Measurements from ENCODE around the gene ARRB1. TPM values are rescaled to one million over a fixed set of nuclear protein-coding genes. Genes with fewer than 3 reads are reported as not detected.
"Not testable (repeated sequence)": the region's sequence is repeated elsewhere in the genome, so short reads cannot be mapped to it uniquely, and the experiment has no call there.

Gene ARRB1
- total RNA-seq, 1 donor from 2014 or later: 35.2 TPM

DNA sequence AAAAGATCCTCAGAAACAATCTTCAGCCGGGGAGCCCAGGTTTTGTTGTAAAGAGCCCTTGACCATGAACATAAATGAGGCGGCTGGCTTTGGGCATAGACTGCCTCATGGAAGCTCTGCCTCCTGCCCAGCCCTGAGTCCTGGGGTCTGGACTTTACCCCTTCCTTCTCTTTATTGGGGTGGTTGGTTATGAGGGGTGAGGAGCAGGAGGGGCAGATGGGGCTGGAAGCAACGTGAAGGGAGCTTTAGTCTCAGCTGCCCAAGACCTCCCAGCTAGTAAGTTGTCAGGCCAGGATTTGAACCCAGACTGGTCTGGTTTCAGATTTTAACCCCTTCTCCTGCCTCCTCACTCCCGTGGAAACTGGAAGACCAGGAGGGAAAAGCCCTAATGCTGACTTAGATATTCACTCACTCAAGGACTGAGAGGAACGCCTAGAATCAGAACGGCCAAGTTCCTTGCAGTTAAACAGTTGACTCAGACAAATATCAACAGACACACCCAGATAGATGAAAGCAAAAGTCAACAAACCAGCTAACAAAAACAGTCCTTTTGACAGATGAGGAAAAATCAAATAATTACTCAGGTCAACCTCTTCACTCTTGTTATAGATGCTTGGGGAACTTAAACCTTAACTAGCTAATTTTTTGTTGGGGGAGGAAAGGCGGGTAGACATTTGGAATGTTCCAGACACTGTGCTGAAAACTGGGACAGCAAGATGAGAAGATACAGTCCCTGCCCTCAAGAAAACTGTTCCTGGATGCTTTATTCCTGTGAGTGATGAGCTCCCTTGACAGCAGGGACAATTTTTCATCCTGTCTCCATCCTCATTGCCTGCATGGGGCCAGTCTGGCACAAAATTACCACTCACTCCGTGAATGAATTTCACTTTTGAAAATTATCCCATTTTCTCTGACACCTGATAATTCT lies 20.8 kb upstream of the ARRB1 start:
- intact Hi-C loops (cut with micrococcal nuclease): loop anchor here (2.0 kb wide), 1 partner anchor 13 kb away; no protein-coding TSS in a partner anchor

DNA sequence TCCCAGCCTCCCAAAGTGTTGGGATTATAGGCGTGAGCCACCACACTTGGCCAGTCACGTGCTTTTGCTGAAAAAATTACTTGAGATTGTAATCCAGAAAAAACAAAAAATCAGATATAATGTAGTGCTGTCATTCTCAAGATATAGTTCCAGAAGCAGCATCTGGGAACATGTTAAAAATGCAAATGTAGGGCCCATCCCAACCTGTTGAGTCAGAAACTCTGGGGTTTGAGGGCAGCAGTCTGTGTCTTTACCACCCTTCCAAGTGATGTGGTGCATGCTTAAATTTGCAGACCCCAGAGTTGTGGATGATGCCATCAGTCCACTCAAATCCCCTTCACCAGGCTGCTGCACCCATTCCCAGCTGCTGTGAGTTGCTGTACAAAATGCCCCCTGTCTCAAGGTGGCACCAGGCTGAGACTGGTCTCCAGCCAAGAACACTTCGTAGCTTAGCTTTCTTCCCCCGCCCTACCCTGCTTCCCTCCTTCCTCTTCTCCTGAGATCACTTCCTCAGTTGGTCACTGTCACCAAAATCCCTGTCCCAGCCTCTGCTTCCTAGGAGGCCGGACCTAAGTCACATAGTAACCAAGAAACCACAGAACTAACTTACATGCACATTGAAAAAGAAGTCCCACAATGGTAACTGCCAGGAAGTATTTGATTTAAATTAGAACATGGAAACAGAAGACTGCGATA lies 18.2 kb upstream of the ARRB1 start:
- intact Hi-C loops (cut with micrococcal nuclease): loop anchor here (2.0 kb wide), 1 partner anchor 15 kb away; no protein-coding TSS in a partner anchor

GRCh38 chr11:75366826-75367225 lies 15.4 kb upstream of the ARRB1 start:
- intact Hi-C loops (cut with micrococcal nuclease): not testable (repeated sequence)

DNA sequence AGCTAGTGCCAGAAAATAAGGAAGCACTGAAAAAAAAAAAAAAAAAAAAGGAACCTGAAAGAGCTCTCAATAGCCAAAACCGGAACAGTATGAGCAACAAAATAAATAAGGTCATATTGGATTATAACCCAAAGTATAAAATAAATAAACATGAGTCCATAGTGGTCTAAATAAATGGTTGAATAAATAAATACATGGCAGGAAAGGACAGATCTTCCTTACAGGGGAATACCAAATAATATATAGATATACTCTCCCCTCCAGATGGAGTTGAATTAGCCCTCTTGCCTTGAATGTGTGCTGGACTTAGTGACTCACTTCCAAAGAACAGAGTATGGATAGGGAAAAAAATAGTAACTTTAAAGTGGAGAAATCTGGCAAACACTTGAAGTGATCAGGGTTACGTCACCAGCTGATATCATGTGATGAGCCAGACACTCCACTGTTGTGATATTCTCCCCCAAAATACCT lies 14.3 kb upstream of the ARRB1 start:
- intact Hi-C loops (cut with micrococcal nuclease): no loop called here

DNA sequence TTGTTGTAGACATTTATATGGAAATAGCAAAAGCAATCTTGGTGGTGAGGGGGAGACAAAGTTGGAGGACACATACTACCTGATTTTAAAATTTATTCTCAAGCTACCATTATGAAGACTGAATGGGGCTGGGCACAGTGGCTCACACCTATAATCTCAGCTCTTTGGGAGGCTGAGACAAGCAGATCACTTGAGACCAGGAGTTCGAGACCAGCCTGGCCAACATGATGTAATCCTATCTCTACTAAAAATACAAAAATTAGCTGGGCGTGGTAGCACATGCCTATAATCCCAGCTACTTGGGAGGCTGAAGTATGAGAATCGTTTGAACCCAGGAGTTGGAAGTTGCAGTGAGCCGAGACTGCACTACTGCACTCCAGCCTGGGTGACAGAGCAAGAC lies 10.8 kb upstream of the ARRB1 start:
- intact Hi-C loops (cut with micrococcal nuclease): not testable (repeated sequence)

DNA sequence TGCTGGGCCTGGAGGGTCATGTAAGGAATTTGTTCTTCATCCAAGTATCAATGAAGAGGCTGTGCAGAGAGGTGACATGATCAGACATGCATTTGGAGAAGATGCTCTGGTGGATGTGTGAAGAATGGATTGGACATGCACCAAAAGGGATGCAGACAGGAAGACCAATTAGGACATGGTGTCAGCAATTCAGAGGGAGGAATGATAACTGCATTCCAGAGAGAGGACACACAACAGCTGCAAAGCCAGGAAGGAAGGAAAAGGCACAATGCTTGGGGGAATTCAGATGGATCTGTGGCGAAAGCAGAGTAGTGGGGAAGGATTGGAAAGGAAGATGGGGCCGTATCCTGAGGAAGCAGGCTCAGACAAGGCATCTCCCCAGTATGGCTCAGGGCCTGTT lies 5.2 kb upstream of the ARRB1 start:
- intact Hi-C loops (cut with micrococcal nuclease): no loop called here

GRCh38 chr11:75355051-75355450 lies 3.6 kb upstream of the ARRB1 start:
- intact Hi-C loops (cut with micrococcal nuclease): no loop called here

- intact Hi-C loops (cut with micrococcal nuclease): loop anchor here (1.0 to 2.0 kb wide), 3 partner anchors 12 to 32 kb away; no protein-coding TSS in a partner anchor
Observed at GRCh38 chr11:75352588-75353206, 1.2 kb upstream of the ARRB1 start.

- intact Hi-C loops (cut with micrococcal nuclease): loop anchor here (1.0 to 2.0 kb wide), 3 partner anchors 12 to 33 kb away; no protein-coding TSS in a partner anchor
Observed at GRCh38 chr11:75351791-75352587, 528 bp upstream of the ARRB1 start.

- intact Hi-C loops (cut with micrococcal nuclease): no loop called here
Observed at GRCh38 chr11:75350743-75351540, 519 bp downstream of the ARRB1 start.

DNA sequence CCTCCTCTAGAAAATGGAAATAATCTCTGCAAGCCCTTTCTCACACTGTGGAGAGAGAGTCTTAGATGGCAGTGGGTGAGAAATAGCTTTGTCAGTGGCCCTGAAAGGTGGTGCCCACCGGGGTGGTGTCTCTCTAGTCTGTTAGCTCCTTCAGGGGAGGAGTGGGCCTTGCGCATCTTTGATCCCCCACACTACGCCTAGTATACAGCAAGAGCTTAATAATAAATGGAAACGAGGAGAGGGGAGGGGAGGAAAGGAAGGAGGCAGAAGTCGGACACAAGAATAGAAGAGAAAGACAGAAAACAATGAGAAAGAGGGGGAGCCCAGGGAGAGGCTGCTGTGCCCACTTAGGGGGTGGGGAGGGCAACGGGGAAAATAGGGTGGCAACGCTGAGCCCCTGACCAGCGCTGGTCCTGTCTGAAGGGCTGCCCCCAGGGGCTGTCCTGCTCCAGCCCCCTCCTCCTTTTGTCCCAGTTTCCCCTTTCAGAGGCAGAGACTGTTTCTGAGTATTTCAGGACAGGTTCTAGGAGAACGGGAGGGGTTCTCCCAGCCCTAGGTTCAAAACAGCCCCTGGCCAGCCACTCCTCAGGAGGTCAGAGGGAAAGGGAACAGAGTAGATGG lies 1.2 kb downstream of the ARRB1 start:
- intact Hi-C loops (cut with micrococcal nuclease): no loop called here

DNA sequence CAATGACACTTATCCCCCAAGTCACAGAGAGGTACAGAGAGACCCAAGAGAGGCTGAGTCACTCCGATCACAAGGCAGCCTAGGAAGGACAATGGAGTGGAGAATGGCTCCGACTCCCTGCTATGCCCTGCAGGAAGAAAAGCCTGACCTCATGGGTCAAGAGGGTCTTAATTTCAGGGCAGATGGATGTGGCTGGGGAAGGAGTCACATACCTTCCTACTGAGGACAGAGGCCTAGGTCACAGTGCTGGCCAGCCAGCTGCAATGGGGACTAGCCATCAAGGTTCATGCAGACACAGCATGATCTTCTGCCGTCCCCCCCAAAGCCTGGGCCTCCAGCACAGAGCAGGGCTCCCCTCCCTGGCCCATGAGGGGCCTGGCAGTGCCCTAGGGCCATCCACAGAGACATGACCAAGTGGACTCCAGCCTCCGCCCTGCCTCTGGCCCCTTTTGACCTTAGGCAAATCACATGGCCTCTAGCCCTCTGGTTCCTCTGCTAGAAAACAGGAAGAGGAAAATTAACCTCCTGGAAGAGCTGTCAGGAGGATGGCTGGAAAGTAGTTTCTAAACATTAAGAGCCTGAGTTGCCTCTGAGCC lies 1.8 kb downstream of the ARRB1 start:
- intact Hi-C loops (cut with micrococcal nuclease): no loop called here

- intact Hi-C loops (cut with micrococcal nuclease): no loop called here
Observed at GRCh38 chr11:75347781-75348566, 3.5 kb downstream of the ARRB1 start.

GRCh38 chr11:75346912-75347647 lies 4.4 kb downstream of the ARRB1 start:
- intact Hi-C loops (cut with micrococcal nuclease): no loop called here

GRCh38 chr11:75346296-75346695 lies 5.2 kb downstream of the ARRB1 start:
- intact Hi-C loops (cut with micrococcal nuclease): no loop called here

GRCh38 chr11:75345455-75346160 lies 5.9 kb downstream of the ARRB1 start:
- intact Hi-C loops (cut with micrococcal nuclease): no loop called here

All from T-helper 2 cell treated with Interferon-gamma antibody and Interleukin-4, amounts not matched to agents 100 ng/mL and 5 ng/mL, for 36 hours (primary cell).